H1 (cell line): ENCODE data around the gene CD226. TPM values are rescaled to one million over a fixed set of nuclear protein-coding genes. Genes with fewer than 3 reads are reported as not detected.
A peak's percentile ranks its signal among the peaks of the same experiment; 100 is the strongest.

Source experiments
- CTCF ChIA-PET: fragments of 300-600 bp; sonication (Branson Sonifier 250); formaldehyde crosslinking; loops from one replicate; lab custom pipeline; 2021; ENCODE audit not compliant: partially characterized antibody; lab: Charles Lee
- POLR2A ChIA-PET: fragments of 300-600 bp; sonication (Branson Sonifier 250); formaldehyde crosslinking; loops from one replicate; lab custom pipeline; 2021; ENCODE audit warnings: inconsistent platforms; ENCODE audit not compliant: partially characterized antibody; lab: Charles Lee
- DNase-seq, 2 experiments: peaks; one replicate each; pipeline versions ENCODE4 v3.0.0 to v3.0.0-alpha.2; 2010 to 2022; ENCODE audit warnings: low spot score in 2 of 2, low read depth in 1 of 2, mixed read lengths in 1 of 2
- FAIRE-seq: peaks from 2 replicates; lab custom pipeline; 2011; peaks lifted over from hg19 to GRCh38; lab: Jason Lieb, UNC
- H2AFZ ChIP-seq: 2 replicates; pipeline ENCODE4 v1.8.1; 2012; ENCODE audit warnings: low read length, inconsistent platforms
- H2AK5ac ChIP-seq: 2 replicates; pipeline ENCODE4 v1.6.1; 2013; ENCODE audit warnings: low read depth, low read length
- H2BK120ac ChIP-seq: replicated peaks from 2 replicates; pipeline ENCODE3; 2013; ENCODE audit warnings: low read depth, low read length, inconsistent platforms
- H2BK12ac ChIP-seq: 2 replicates; pipeline ENCODE4 v1.6.1; 2013; ENCODE audit warnings: low read depth, low read length
- H2BK15ac ChIP-seq: 2 replicates; pipeline ENCODE4 v1.6.1; 2013; ENCODE audit warnings: low read length
- H2BK20ac ChIP-seq: 2 replicates; pipeline ENCODE4 v1.6.1; 2013; ENCODE audit warnings: low read length
- H2BK5ac ChIP-seq: 2 replicates; pipeline ENCODE4 v1.6.1; 2013; ENCODE audit warnings: low read depth, low read length
- H3K14ac ChIP-seq: 2 replicates; pipeline ENCODE4 v1.6.1; 2013; ENCODE audit warnings: inconsistent platforms; ENCODE audit not compliant: insufficient read length
- H3K18ac ChIP-seq: 2 replicates; pipeline ENCODE4 v1.6.1; 2013; ENCODE audit warnings: low read length; ENCODE audit errors: extremely low read depth
- H3K23ac ChIP-seq: 2 replicates; pipeline ENCODE4 v1.6.1; 2013; ENCODE audit warnings: inconsistent platforms; ENCODE audit not compliant: insufficient read length
- H3K23me2 ChIP-seq: 2 replicates; pipeline ENCODE4 v1.6.1; 2013; ENCODE audit warnings: low read depth, low read length
- H3K27ac ChIP-seq: 2 replicates; pipeline ENCODE4 v1.6.1; 2011; ENCODE audit warnings: low read depth, low read length, inconsistent platforms
- H3K27me3 ChIP-seq, 4 experiments: replicated peaks in 1 of 4; 1 replicate in 1 of 4; 2 replicates in 3 of 4; pipeline versions ENCODE4 v1.6.1 to v1.8.1; 2011 to 2013; ENCODE audit warnings: low read length in 3 of 4, mild to moderate bottlenecking in 3 of 4, inconsistent platforms in 2 of 4, mixed read lengths in 2 of 4, moderate library complexity in 1 of 4; ENCODE audit not compliant: control insufficient read depth in 3 of 4, insufficient read depth in 3 of 4; ENCODE audit errors: extremely low read depth in 1 of 4
- H3K36me3 ChIP-seq, 4 experiments: 2 replicates each; pipeline versions ENCODE4 v1.6.1 to v1.8.1; 2011 to 2013; ENCODE audit warnings: mild to moderate bottlenecking in 4 of 4, low read length in 3 of 4, moderate library complexity in 2 of 4, control low read depth in 1 of 4, inconsistent platforms in 1 of 4; ENCODE audit not compliant: insufficient read depth in 4 of 4, control insufficient read depth in 2 of 4
- H3K4ac ChIP-seq: replicated peaks from 2 replicates; pipeline ENCODE3; 2013; ENCODE audit warnings: low read length, low read depth, mixed read lengths, inconsistent platforms; ENCODE audit not compliant: insufficient read length
- H3K4me1 ChIP-seq, 4 experiments: replicated peaks in 1 of 4; 1 replicate in 1 of 4; 2 replicates in 3 of 4; pipeline versions ENCODE4 v1.6.1 to v1.8.1; 2011 to 2013; ENCODE audit warnings: low read length in 3 of 4, inconsistent platforms in 2 of 4, mixed read lengths in 1 of 4; ENCODE audit not compliant: insufficient read depth in 4 of 4, control insufficient read depth in 3 of 4
- H3K4me2 ChIP-seq, 2 experiments: 2 replicates each; pipeline versions ENCODE4 v1.6.1 to v1.8.1; 2011 to 2013; ENCODE audit warnings: low read depth in 2 of 2, low read length in 2 of 2, control low read depth in 1 of 2, inconsistent platforms in 1 of 2, mild to moderate bottlenecking in 1 of 2; ENCODE audit not compliant: insufficient read depth in 1 of 2
- H3K4me3 ChIP-seq, 4 experiments: fragments of 200-600, 300-600 bp in 1 of 4; sonication (generic), shearing (Covaris generic), sonication (Bioruptor Twin) in 1 of 4; 2 replicates each; pipeline versions ENCODE4 v1.5.1 to v1.8.1; 2011 to 2016; ENCODE audit warnings: low read length in 4 of 4, low read depth in 3 of 4, control low read depth in 2 of 4, inconsistent platforms in 2 of 4, mild to moderate bottlenecking in 2 of 4, mixed read lengths in 1 of 4, moderate library complexity in 1 of 4; ENCODE audit not compliant: insufficient read depth in 2 of 4; ENCODE audit errors: extremely low read depth in 1 of 4
- H3K56ac ChIP-seq: replicated peaks from 2 replicates; pipeline ENCODE3; 2013; ENCODE audit warnings: low read depth, mild to moderate bottlenecking, mixed read lengths, low read length, inconsistent platforms; ENCODE audit not compliant: insufficient read length
- H3K79me1 ChIP-seq: 2 replicates; pipeline ENCODE4 v1.6.1; 2013; ENCODE audit warnings: low read depth, low read length, control low read depth
- H3K79me2 ChIP-seq, 2 experiments: 2 replicates each; pipeline versions ENCODE4 v1.6.1 to v1.8.1; 2012 to 2013; ENCODE audit warnings: low read length in 2 of 2, mild to moderate bottlenecking in 2 of 2, inconsistent platforms in 1 of 2; ENCODE audit not compliant: insufficient read depth in 2 of 2, control insufficient read depth in 1 of 2
- H3K9ac ChIP-seq, 4 experiments: replicated peaks in 1 of 4; 1 replicate in 1 of 4; 2 replicates in 3 of 4; pipeline versions ENCODE4 v1.6.1 to v1.8.1; 2011 to 2013; ENCODE audit warnings: low read depth in 3 of 4, low read length in 3 of 4, control low read depth in 2 of 4, mild to moderate bottlenecking in 2 of 4, moderate library complexity in 2 of 4, inconsistent platforms in 1 of 4; ENCODE audit errors: extremely low read depth in 1 of 4
- H3K9me3 ChIP-seq, 2 experiments: 2 replicates each; pipeline versions ENCODE4 v1.6.1 to v1.8.1; 2012 to 2013; ENCODE audit warnings: mild to moderate bottlenecking in 2 of 2, moderate library complexity in 2 of 2, control low read depth in 1 of 2, inconsistent platforms in 1 of 2, low read depth in 1 of 2, low read length in 1 of 2, mixed read lengths in 1 of 2; ENCODE audit not compliant: insufficient read depth in 2 of 2
- H4K20me1 ChIP-seq, 2 experiments: replicated peaks in 1 of 2; 2 replicates each; pipeline versions ENCODE3 to v1.8.1; 2011 to 2013; ENCODE audit warnings: inconsistent platforms in 2 of 2, low read length in 2 of 2, mild to moderate bottlenecking in 1 of 2; ENCODE audit not compliant: insufficient read depth in 2 of 2, control insufficient read depth in 1 of 2
- H4K5ac ChIP-seq: 2 replicates; pipeline ENCODE4 v1.6.1; 2013; ENCODE audit warnings: low read length, low read depth, mixed read lengths, inconsistent platforms; ENCODE audit not compliant: insufficient read length
- H4K8ac ChIP-seq: 2 replicates; pipeline ENCODE4 v1.8.0; 2013; ENCODE audit warnings: mild to moderate bottlenecking, moderate library complexity, low read length, inconsistent platforms; ENCODE audit not compliant: insufficient read depth; ENCODE audit errors: extremely low read depth
- H4K91ac ChIP-seq: replicated peaks from 2 replicates; pipeline ENCODE3; 2013; ENCODE audit warnings: low read length, mixed read lengths, inconsistent platforms; ENCODE audit not compliant: insufficient read length
- BCL11A ChIP-seq, 2 experiments: IDR thresholded peaks; one replicate each; pipeline ENCODE4 v1.6.1; 2011; ENCODE audit warnings: low read depth in 2 of 2, low read length in 2 of 2, mild to moderate bottlenecking in 2 of 2
- CHD1 ChIP-seq: IDR thresholded peaks from 2 replicates; pipeline ENCODE4 v1.6.1; 2012; ENCODE audit warnings: low read depth, low read length, improper control_type of control experiment
- EP300 ChIP-seq, 2 experiments: IDR thresholded peaks; 1 replicate in 1 of 2; 2 replicates in 1 of 2; pipeline ENCODE4 v1.6.1; 2011 to 2012; ENCODE audit warnings: low read depth in 2 of 2, low read length in 2 of 2, mild to moderate bottlenecking in 2 of 2, borderline replicate concordance in 1 of 2, inconsistent platforms in 1 of 2, moderate library complexity in 1 of 2
- EZH2 ChIP-seq: fragments of 200-600 bp; sonication (generic); IDR thresholded peaks from 2 replicates; pipeline ENCODE4 v1.7.1; 2012; ENCODE audit warnings: low read depth, mild to moderate bottlenecking, moderate library complexity, low read length, inconsistent platforms; ENCODE audit not compliant: severe bottlenecking
- KDM1A ChIP-seq: fragments of 200-600, 300-600 bp; sonication (generic); IDR thresholded peaks from 2 replicates; pipeline ENCODE4 v1.7.1; 2016; ENCODE audit warnings: mild to moderate bottlenecking, low read length, borderline replicate concordance
- SP1 ChIP-seq: IDR thresholded peaks from 2 replicates; pipeline ENCODE4 v1.6.1; 2011; ENCODE audit warnings: low read depth, low read length
- SP2 ChIP-seq: IDR thresholded peaks from 2 replicates; pipeline ENCODE4 v1.6.1; 2012; ENCODE audit warnings: mild to moderate bottlenecking, low read length, inconsistent platforms
- TAF1 ChIP-seq: IDR thresholded peaks from 2 replicates; pipeline ENCODE4 v1.6.1; 2011; ENCODE audit warnings: mild to moderate bottlenecking, low read depth, low read length
- WGBS, 2 experiments: shearing (Covaris generic) in 1 of 2; methylation state at CpG; one replicate each; pipeline versions ENCODE4 v1.1.6 to v1.1.7; 2013 to 2015; ENCODE audit warnings: low lambda C conversion rate in 2 of 2, mixed read lengths in 2 of 2, inconsistent platforms in 1 of 2, low coverage in 1 of 2, missing lambda C conversion rate in 1 of 2; ENCODE audit not compliant: insufficient replicate concordance in 2 of 2, insufficient coverage in 1 of 2, insufficient read length in 1 of 2; ENCODE audit errors: extremely low coverage in 1 of 2, missing lambda C conversion rate in 1 of 2; 5-methylcytosine and 5-hydroxymethylcytosine counted together
- polyA plus RNA-seq, 7 experiments: library from polyadenylated mRNA; depleted of rRNA in 3 of 7; stranded (reverse) in 5 of 7; unstranded in 2 of 7; fragments of >200 nt in 5 of 7; fragments of 200-250 nt in 2 of 7; gene quantifications; 1 replicate in 5 of 7; 2 replicates in 1 of 7; 4 replicates in 1 of 7; pipeline versions ENCODE4 v1.2.1 to v1.2.3, GENCODE V29; 2011 to 2013; ENCODE audit warnings: missing spikeins in 2 of 7, mixed read lengths in 2 of 7
- total RNA-seq: library from RNA; stranded (reverse); fragmentation: NEBNext Ultra II Directional; extraction: Animal tissue kit (Norgen Biotek cat#: 25700); gene quantifications from 2 replicates; pipeline ENCODE4 v1.2.1, GENCODE V29; 2021

CD226 gene
- total and polyA plus RNA-seq, 2 of the 8 experiments (the other 6 are each of a cell fraction or from before 2014, with no cell fraction given), result not detected

DNA sequence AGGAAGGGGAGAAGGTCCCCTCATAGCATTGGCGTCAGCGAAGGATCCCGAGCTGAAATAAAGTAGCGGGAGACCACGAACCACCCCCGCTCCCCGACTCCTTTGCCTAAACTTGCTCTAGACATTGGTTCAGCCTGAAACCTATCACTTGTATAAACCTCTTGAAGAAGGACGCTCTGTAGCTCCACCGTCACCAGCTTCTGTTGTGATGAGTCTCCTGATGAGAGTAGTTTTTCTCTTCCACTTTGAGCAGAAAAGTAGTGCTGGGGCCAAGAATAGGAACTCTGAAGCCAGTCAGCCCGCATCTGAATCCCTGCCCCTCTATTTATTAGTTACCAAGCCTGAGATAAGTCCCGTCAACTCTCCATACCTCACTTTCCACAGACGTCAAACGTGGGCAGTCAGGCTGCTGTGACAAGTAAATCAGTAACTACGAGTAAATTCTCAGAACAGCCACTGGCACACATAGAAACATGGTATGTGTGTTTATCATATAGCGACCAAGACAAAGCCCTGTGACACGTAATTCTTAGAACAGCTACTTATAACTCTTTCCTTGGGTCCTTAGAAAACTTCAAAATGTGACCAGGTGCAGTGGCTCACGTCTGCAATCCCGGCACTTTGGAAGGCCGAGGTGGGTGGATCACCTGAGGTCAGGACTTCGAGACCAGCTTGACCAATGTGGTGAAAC is 61.7 kb downstream of the CD226 start:
- H4K91ac ChIP-seq, result no peak overlapping the region
- H2BK20ac ChIP-seq, result no peak overlapping the region
- no peaks in the 10 kb centered on the region for H3K4me1 ChIP-seq
- H3K36me3 ChIP-seq, result no peaks in the 10 kb centered on the region
- H3K23ac ChIP-seq, result no peak overlapping the region
- FAIRE-seq, result no peak
- H4K5ac ChIP-seq, result no peak overlapping the region
- no peak overlapping the region for H2BK15ac ChIP-seq
- H3K23me2 ChIP-seq, result no peaks in the 10 kb centered on the region
- DNase-seq, result no peak
- H3K56ac ChIP-seq, result no peak overlapping the region
- H3K27ac ChIP-seq, result no peak overlapping the region
- H3K9ac ChIP-seq, result no peak overlapping the region
- no peak overlapping the region for H3K4me2 ChIP-seq
- no peaks in the 10 kb centered on the region for H3K27me3 ChIP-seq
- no peak for TF ChIP-seq KDM1A
- TF ChIP-seq BCL11A (IDR thresholded peaks at IDR 0.05; ENCODE audit: low read depth in 2 of 2, low read length in 2 of 2), result no peak
- no peak for TF ChIP-seq EZH2
- TF ChIP-seq CHD1, result no peak
- no peak for TF ChIP-seq SP1
- no peak for TF ChIP-seq TAF1
- TF ChIP-seq EP300 (IDR thresholded peaks at IDR 0.05; ENCODE audit: borderline replicate concordance in 1 of 2, low read depth in 2 of 2, low read length in 2 of 2), result no peak
- no peak for TF ChIP-seq SP2
- POLR2A ChIA-PET, result no interaction called here
- peak overlapping the region; percentile 39; the same call in 1 of the 2 replicates for H4K8ac ChIP-seq
- no peak overlapping the region; the same call in 1 of the 2 replicates for H2AFZ ChIP-seq
- no peak overlapping the region for H3K4ac ChIP-seq
- 91% methylated on average over 20 of the region's 20 CpGs; no CpG with 5 or more reads in 1 of the 2 experiments for WGBS, 2 experiments
- H2BK5ac ChIP-seq, result no peak overlapping the region
- no peaks in the 10 kb centered on the region for H3K79me1 ChIP-seq
- no peak overlapping the region for H2BK120ac ChIP-seq
- H4K20me1 ChIP-seq, result no peaks in the 10 kb centered on the region
- no peaks in the 10 kb centered on the region for H3K9me3 ChIP-seq
- no peak overlapping the region for H3K4me3 ChIP-seq
- H3K18ac ChIP-seq, result no peak overlapping the region
- H3K79me2 ChIP-seq, result no peaks in the 10 kb centered on the region
- no peak overlapping the region for H3K14ac ChIP-seq
- CTCF ChIA-PET, result interaction anchor here (0.6 kb wide), 1 partner anchor 104 kb away, joined by 3 read pairs; no protein-coding TSS in a partner anchor
- H2BK12ac ChIP-seq, result no peak overlapping the region
- H2AK5ac ChIP-seq, result no peak overlapping the region
